Measurements from ENCODE around the gene PPP1R7.

GRCh38 chr2:241232736-241233575, 82.7 kb downstream of the PPP1R7 start:
- TF ChIP-seq, protein P1, sequence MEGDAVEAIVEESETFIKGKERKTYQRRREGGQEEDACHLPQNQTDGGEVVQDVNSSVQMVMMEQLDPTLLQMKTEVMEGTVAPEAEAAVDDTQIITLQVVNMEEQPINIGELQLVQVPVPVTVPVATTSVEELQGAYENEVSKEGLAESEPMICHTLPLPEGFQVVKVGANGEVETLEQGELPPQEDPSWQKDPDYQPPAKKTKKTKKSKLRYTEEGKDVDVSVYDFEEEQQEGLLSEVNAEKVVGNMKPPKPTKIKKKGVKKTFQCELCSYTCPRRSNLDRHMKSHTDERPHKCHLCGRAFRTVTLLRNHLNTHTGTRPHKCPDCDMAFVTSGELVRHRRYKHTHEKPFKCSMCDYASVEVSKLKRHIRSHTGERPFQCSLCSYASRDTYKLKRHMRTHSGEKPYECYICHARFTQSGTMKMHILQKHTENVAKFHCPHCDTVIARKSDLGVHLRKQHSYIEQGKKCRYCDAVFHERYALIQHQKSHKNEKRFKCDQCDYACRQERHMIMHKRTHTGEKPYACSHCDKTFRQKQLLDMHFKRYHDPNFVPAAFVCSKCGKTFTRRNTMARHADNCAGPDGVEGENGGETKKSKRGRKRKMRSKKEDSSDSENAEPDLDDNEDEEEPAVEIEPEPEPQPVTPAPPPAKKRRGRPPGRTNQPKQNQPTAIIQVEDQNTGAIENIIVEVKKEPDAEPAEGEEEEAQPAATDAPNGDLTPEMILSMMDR (IDR thresholded peaks at IDR 0.05), result no peak
- TF ChIP-seq POLR2A (IDR thresholded peaks at IDR 0.05) (no peak), EP300 (IDR thresholded peaks at IDR 0.05) (no peak)
